Measurements from ENCODE around the gene BTN1A1.
A peak's percentile ranks its signal among the peaks of the same experiment; 100 is the strongest.

The BTN1A1 gene

GRCh38 chr6:26521600-26522391 is 21.7 kb downstream of the BTN1A1 start (continued):
- TF ChIP-seq PRDM2 (tag by site-specific recombination; IDR thresholded peaks at IDR 0.05; ENCODE audit: borderline replicate concordance) (no peak), HIC1 (tag by site-specific recombination; IDR thresholded peaks at IDR 0.05) (peak; percentile 69), ZNF248 (tag by site-specific recombination; IDR thresholded peaks at IDR 0.05) (no peak), ZNF362 (tag by site-specific recombination; IDR thresholded peaks at IDR 0.05) (no peak), ZEB2 (tag by site-specific recombination; IDR thresholded peaks at IDR 0.05) (peak; percentile 62; the same call in 1 of the 2 replicates), ZSCAN23 (tag by site-specific recombination; IDR thresholded peaks at IDR 0.05) (no peak), ZNF221 (tag by site-specific recombination; IDR thresholded peaks at IDR 0.05; ENCODE audit: borderline replicate concordance) (no peak), ZNF677 (tag by site-specific recombination; IDR thresholded peaks at IDR 0.05) (no peak), ZNF394 (tag by site-specific recombination; IDR thresholded peaks at IDR 0.05; ENCODE audit: borderline replicate concordance) (peak; percentile 95), ATF2 (tag by site-specific recombination; IDR thresholded peaks at IDR 0.05; ENCODE audit: low read depth) (no peak), ZNF776 (tag by site-specific recombination; IDR thresholded peaks at IDR 0.05; ENCODE audit: borderline replicate concordance) (no peak), ZNF335 (tag by site-specific recombination; conservative IDR thresholded peaks at IDR 0.05) (peak; percentile 89), ZBTB6 (tag by site-specific recombination; IDR thresholded peaks at IDR 0.05) (0 out of 2 replicates have a peak, but pooled peaks have one; percentile 13), ZNF660 (tag by site-specific recombination; IDR thresholded peaks at IDR 0.05) (peak; percentile 84; the same call in 1 of the 2 replicates), ZNF843 (tag by site-specific recombination; IDR thresholded peaks at IDR 0.05) (no peak), ZNF513 (tag by site-specific recombination; IDR thresholded peaks at IDR 0.05) (no peak), ZNF26 (tag by site-specific recombination; IDR thresholded peaks at IDR 0.05) (no peak), ZNF645 (tag by site-specific recombination; IDR thresholded peaks at IDR 0.05) (no peak), GLI2 (tag by site-specific recombination; IDR thresholded peaks at IDR 0.05; ENCODE audit: borderline replicate concordance, low read depth) (no peak), ZNF610 (tag by site-specific recombination; IDR thresholded peaks at IDR 0.05; ENCODE audit: borderline replicate concordance) (peak; percentile 63; the same call in 1 of the 2 replicates), ZXDB (tag by site-specific recombination; IDR thresholded peaks at IDR 0.05) (0 out of 2 replicates have a peak, but pooled peaks have one; percentile 38)
